Hematopoietic multipotent progenitor cell treated with erythropoietin and hydrocortisone succinate and interleukin-3 and kit ligand, for 17 days (in vitro differentiated cells): ENCODE results near the gene UBAC2.

Experiments used
- DNase-seq: peaks from one replicate; pipeline ENCODE4 v3.0.0-alpha.2; 2015; ENCODE audit warnings: low spot score

The UBAC2 gene, protein sequence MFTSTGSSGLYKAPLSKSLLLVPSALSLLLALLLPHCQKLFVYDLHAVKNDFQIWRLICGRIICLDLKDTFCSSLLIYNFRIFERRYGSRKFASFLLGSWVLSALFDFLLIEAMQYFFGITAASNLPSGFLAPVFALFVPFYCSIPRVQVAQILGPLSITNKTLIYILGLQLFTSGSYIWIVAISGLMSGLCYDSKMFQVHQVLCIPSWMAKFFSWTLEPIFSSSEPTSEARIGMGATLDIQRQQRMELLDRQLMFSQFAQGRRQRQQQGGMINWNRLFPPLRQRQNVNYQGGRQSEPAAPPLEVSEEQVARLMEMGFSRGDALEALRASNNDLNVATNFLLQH

GRCh38 chr13:99200432-99201167 is at the start of gene UBAC2:
UBAC2 (plus strand) TSS chr13:99200854; CDS start chr13:99200909, 55 bp downstream.
- peak; percentile 99 for DNase-seq

- no peak for DNase-seq
These were observed 49.1 kb upstream of the UBAC2 start for GRCh38 chr13:99151516-99151915.

DNA sequence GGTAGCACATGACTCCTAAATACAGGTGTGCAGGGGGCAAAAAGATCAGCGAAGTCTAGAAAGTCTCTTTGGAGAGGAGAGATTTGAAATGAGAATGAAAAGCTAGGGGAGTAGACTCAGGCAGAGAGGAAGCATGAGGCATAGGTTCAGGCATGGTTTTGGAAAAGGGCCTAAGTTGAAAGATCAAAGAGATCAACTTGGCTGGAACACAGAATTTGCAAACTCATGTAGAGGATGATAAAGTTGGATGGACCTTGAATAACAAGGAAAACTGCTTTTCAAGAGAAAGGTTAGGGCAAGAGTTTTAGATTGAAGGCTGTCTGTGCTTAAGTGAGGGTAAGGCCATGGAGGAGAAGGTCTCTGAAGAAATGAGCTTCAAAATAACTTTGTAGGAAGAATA is 47.4 kb upstream of the UBAC2 start:
- no peak for DNase-seq

- no peak for DNase-seq
These were observed 46.6 kb upstream of the UBAC2 start for GRCh38 chr13:99154064-99154463.

DNA sequence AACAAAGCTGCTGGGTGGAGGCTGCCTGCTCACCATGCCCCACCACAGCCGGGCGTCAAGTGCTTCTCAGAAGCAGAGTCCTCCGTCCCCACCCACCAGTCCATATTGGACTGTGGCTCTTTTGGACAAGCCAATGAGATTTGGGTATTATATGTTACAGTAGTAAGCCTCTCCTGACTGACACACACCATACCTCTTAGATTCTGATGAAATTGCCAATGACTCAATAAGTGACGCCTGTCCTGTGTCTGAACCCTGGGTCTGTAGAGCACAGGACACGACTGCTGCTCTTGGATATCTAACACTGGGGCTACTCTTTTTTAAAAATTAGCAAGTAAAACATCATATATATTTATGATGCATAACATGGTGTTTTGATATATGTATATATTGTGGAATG is 44.8 kb upstream of the UBAC2 start:
- no peak for DNase-seq

- no peak for DNase-seq
These were observed 43.6 kb upstream of the UBAC2 start for GRCh38 chr13:99157046-99157445.

- no peak for DNase-seq
These were observed 41.8 kb upstream of the UBAC2 start for GRCh38 chr13:99158846-99159245.

DNA sequence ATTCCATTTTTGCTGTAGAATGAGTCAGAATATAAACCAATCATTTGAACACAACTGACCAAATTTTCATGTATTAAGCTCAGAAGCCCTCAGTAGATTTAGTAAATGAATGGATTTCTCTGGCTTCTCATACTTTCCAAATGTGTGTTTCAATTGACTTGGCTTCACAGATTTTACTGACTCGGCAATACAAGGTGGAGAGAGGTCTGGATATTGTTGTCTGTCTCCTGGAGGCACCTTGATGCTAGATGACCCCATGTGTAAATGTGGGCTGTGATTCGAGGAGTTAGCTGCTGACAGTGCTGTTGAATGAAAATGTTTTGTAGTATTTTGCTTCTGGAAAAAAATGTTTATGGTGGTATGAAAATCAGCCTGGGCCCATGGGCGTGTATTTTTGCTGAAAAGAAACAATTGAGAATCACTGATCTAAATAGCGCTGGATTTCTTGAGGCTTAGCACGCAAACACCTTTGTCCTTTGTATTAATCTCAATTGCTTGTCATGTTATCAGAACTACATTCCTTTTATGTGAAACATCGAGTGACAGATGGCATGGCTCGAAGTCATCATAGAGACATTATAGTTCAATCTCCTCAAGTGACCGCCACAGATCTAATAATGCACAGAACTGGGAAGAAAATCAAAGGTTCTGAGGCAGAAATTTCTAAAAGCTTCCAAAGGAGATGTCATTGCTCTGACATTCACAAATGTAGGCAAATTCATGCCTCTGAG is 41.2 kb upstream of the UBAC2 start:
- DNase-seq: no peak

DNA sequence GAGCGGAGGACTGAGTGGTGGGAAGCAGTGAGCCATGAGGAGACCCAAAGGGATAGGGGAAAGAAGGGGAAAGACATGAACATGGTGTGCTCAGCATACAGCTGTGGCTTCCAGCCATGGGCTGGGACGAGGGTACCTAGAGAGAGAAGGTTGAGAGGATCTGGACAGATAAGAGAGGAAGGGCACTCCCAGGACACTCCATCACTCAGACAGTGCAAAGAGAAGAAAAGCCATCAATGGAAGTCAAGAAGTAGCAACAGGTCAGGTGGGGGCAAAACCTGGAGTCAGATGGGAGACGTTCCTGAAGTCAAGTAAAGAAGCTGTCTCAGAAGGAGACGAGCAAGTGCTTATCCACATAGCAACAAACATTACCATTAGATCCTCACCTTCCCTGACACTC is 40.2 kb upstream of the UBAC2 start:
- DNase-seq: no peak

DNA sequence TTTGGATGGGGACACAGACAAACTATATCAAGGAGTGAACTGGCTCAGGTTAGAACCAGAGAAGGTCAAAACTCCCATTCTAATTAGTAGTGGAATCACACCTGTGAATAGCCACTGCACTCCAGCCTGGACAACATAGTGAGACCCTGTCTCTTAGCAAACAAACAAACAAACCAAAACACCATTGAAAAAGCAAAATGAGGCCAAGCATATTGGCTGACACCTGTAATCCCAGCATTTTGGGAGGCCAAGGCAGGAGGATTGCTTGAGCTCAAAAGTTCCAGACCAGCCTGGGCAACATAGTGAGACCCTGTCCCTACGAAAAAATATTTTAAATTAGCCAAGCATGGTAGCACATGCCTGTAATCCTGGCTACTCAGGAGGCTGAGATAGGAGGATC is 39.1 kb upstream of the UBAC2 start:
- no peak for DNase-seq

DNA sequence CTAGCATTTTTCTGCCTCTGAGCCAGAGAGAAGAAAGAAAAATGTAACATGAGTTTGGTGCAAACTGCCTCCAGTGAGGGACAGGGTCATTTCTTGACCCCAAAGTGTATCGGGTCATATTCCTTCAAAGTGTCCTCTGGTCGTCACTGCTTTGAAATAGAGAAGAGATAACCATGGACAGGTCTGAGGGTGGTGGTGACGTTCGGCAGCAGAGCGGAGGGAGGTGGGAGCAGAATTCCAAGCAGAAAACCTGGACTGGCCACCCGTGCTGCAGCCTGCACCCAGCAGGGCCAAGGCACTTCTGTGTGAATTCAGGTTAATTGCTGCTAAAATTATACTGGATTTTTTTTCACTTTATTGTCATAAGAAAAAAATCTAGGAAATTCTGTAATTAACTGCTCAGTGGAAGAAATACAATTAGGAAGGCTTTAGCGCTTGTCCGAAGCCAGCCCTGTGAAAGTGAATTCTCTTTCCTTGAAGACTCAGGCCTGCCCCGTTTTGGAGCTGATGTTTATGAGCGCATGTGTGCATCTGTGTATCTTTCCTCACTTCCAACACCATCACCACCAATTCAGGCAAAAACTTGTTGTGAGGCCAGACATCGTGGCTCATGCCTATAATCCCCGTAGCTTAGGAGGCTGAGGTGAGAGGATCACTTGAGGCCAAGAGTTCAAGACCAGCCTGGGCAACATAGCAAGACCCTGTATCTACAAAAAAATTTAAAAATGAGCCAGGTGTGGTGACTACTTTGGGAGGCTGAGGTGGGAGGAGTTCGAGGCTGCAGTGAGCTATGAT is 37.9 kb upstream of the UBAC2 start:
- DNase-seq: no peak

GRCh38 chr13:99164226-99164625 is 36.4 kb upstream of the UBAC2 start:
- DNase-seq: no peak

- DNase-seq: no peak
These were observed 34.7 kb upstream of the UBAC2 start for GRCh38 chr13:99165753-99166587.

GRCh38 chr13:99172951-99173350 is 27.7 kb upstream of the UBAC2 start:
- no peak for DNase-seq

- DNase-seq: no peak
These were observed 27.0 kb upstream of the UBAC2 start for GRCh38 chr13:99173606-99174005.

DNA sequence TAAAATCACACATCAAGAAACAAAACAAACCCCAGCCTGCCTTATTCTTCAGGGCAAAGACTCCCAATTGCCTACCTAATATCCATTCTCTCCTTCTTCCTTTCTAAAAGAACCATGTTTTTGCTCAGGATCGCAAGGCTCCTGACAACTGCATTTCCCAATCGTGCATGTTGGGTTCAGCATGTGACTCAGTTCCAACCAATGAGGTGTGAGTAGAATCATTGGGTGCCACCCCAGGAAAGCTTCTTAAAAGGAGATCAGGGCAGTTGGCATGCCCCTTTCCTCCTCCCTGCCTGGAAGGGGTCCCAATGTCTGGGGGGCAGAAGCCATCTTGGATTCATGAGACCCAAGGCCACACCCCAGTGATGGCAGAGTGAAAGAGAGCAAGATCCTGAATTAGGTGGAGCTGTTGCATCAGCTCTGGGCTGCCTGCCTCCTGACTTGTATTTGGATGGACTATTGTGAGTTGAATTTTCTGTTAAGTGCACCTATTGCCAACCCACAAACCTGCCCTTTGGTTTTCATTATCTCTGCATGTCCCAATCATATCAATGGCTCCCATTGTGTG is 26.0 kb upstream of the UBAC2 start:
- DNase-seq: no peak

- DNase-seq: peak; percentile 83
These were observed 24.1 kb upstream of the UBAC2 start for GRCh38 chr13:99176309-99177276.

GRCh38 chr13:99178636-99179035 is 22.0 kb upstream of the UBAC2 start:
- DNase-seq: no peak

DNA sequence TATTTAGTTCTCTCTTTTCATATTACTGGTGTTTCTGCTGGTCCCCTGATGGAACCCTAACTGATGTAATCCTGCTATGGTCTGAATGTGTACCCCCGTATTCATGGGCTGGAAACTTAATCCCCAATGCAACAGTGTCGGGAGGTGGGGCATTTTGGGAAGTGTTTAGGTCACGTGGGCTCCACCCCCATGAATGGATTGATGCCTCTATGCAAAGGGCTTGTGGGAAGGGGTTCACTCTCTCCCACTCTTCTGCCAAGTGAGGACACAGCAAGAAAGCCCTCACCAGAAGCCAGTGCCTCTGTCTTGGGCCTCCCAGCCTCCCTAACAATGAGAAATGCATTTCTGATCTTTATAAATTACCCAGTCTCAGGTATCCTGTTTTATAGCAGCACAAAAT is 21.2 kb upstream of the UBAC2 start:
- no peak for DNase-seq

- no peak for DNase-seq
These were observed 18.2 kb upstream of the UBAC2 start for GRCh38 chr13:99182439-99182838.
